DOHH2 (cell line): Measurements from ENCODE around the gene IDE.

Source experiments
- H3F3A ChIP-seq: fragments of 200-600 bp; sonication (generic), shearing (Covaris generic); 2 replicates; pipeline ENCODE4 v1.6.0; 2016; ENCODE audit warnings: antibody characterized with exemption, mild to moderate bottlenecking; ENCODE audit not compliant: control insufficient read depth, insufficient read depth
- H3K27ac ChIP-seq: fragments of 200-600 bp; sonication (generic); 2 replicates; pipeline ENCODE4 v1.5.1; 2014; ENCODE audit warnings: low read depth, mild to moderate bottlenecking, low read length, moderate library complexity
- H3K27me3 ChIP-seq: fragments of 200-600 bp; sonication (generic); 2 replicates; pipeline ENCODE4 v1.6.1; 2014; ENCODE audit warnings: mild to moderate bottlenecking, low read length, mixed read lengths; ENCODE audit not compliant: control insufficient read depth
- H3K36me3 ChIP-seq: fragments of 200-600 bp; sonication (generic); 2 replicates; pipeline ENCODE4 v1.6.1; 2014; ENCODE audit warnings: mild to moderate bottlenecking, low read length, moderate library complexity, mixed read lengths; ENCODE audit not compliant: control insufficient read depth
- H3K4me1 ChIP-seq: fragments of 200-600 bp; sonication (generic); 2 replicates; pipeline ENCODE4 v1.6.1; 2014; ENCODE audit warnings: mild to moderate bottlenecking, low read length, mixed read lengths; ENCODE audit not compliant: control insufficient read depth
- H3K4me2 ChIP-seq: fragments of 200-600 bp; sonication (generic); 2 replicates; pipeline ENCODE4 v1.6.0; 2014; ENCODE audit warnings: mild to moderate bottlenecking, low read length, moderate library complexity
- H3K4me3 ChIP-seq: fragments of 200-600 bp; sonication (generic); 2 replicates; pipeline ENCODE4 v1.5.1; 2014; ENCODE audit warnings: mild to moderate bottlenecking, low read length, mixed read lengths
- H3K79me2 ChIP-seq: fragments of 200-600 bp; sonication (generic); 2 replicates; pipeline ENCODE4 v1.6.1; 2014; ENCODE audit warnings: mild to moderate bottlenecking, low read length, mixed read lengths; ENCODE audit not compliant: control insufficient read depth
- H3K9me2 ChIP-seq: fragments of 200-600 bp; sonication (generic); replicated peaks from 2 replicates; pipeline ENCODE4 v1.6.1; 2014; ENCODE audit warnings: mild to moderate bottlenecking, low read length, mixed read lengths; ENCODE audit not compliant: control insufficient read depth
- H3K9me3 ChIP-seq: fragments of 200-600 bp; sonication (generic); 2 replicates; pipeline ENCODE4 v1.6.1; 2014; ENCODE audit warnings: antibody characterized with exemption, low read length, mixed read lengths; ENCODE audit not compliant: control insufficient read depth, insufficient read depth
- H4K20me1 ChIP-seq: fragments of 200-600 bp; sonication (generic); 2 replicates; pipeline ENCODE4 v1.6.0; 2014; ENCODE audit warnings: low read depth, mild to moderate bottlenecking, antibody characterized with exemption, low read length, moderate library complexity; ENCODE audit not compliant: control insufficient read depth, insufficient read depth
- CTCF ChIP-seq: fragments of 200-600 bp; sonication (generic); IDR thresholded peaks from one replicate; pipeline ENCODE4 v1.5.1; 2014; ENCODE audit warnings: antibody characterized with exemption, mild to moderate bottlenecking, low read depth, low read length; ENCODE audit not compliant: poor library complexity, severe bottlenecking
- EZH2phosphoT487 ChIP-seq: fragments of 200-600 bp; sonication (generic); IDR thresholded peaks from 2 replicates; pipeline ENCODE4 v1.6.1; 2017; ENCODE audit warnings: borderline replicate concordance, mild to moderate bottlenecking, antibody characterized with exemption, low read length, moderate library complexity, mixed read lengths

The IDE gene

GRCh38 chr10:92492748-92493240, 81.1 kb downstream of the IDE start:
- no peak for TF ChIP-seq EZH2phosphoT487
- TF ChIP-seq CTCF, result no peak
- H3K79me2 ChIP-seq, result no peaks in the 10 kb centered on the region
- H3K4me3 ChIP-seq, result no peak overlapping the region
- H3K27me3 ChIP-seq, result no peaks in the 10 kb centered on the region
- peaks cover 36% of the 10 kb centered on the region for H3K36me3 ChIP-seq
- H3K4me1 ChIP-seq, result no peaks in the 10 kb centered on the region
- H3K9me2 ChIP-seq, result no peaks in the 10 kb centered on the region
- no peaks in the 10 kb centered on the region for H3K9me3 ChIP-seq
- no peak overlapping the region for H3K27ac ChIP-seq
- no peaks in the 10 kb centered on the region for H3F3A ChIP-seq
- no peaks in the 10 kb centered on the region for H4K20me1 ChIP-seq
- no peak overlapping the region for H3K4me2 ChIP-seq

GRCh38 chr10:92490387-92490786, 83.5 kb downstream of the IDE start:
- Histone ChIP-seq H3K4me3 (no peak overlapping the region), H3K79me2 (no peaks in the 10 kb centered on the region), H3K4me2 (no peak overlapping the region), H3K27me3 (no peaks in the 10 kb centered on the region), H3K36me3 (peaks cover 50% of the 10 kb centered on the region), H3K9me2 (no peaks in the 10 kb centered on the region), H3K27ac (no peak overlapping the region), H3K9me3 (no peaks in the 10 kb centered on the region), H3F3A (peaks cover 6% of the 10 kb centered on the region; the same call in 1 of the 2 replicates), H4K20me1 (no peaks in the 10 kb centered on the region), H3K4me1 (no peaks in the 10 kb centered on the region)
- TF ChIP-seq EZH2phosphoT487, result no peak
- no peak for TF ChIP-seq CTCF

GRCh38 chr10:92486637-92487036, 87.3 kb downstream of the IDE start:
- no peaks in the 10 kb centered on the region for H3K4me1 ChIP-seq
- H3K9me3 ChIP-seq, result no peaks in the 10 kb centered on the region
- no peak overlapping the region for H3K4me3 ChIP-seq
- no peak overlapping the region for H3K4me2 ChIP-seq
- peaks cover 64% of the 10 kb centered on the region for H3K36me3 ChIP-seq
- no peaks in the 10 kb centered on the region for H3K79me2 ChIP-seq
- peaks cover 6% of the 10 kb centered on the region; the same call in 1 of the 2 replicates for H3F3A ChIP-seq
- H3K27me3 ChIP-seq, result no peaks in the 10 kb centered on the region
- TF ChIP-seq EZH2phosphoT487 (no peak), CTCF (no peak)
- no peaks in the 10 kb centered on the region for H4K20me1 ChIP-seq
- no peaks in the 10 kb centered on the region for H3K9me2 ChIP-seq
- H3K27ac ChIP-seq, result no peak overlapping the region
